ENCODE results near the gene CMYA5. TPM values are rescaled to one million over a fixed set of nuclear protein-coding genes. Genes with fewer than 3 reads are reported as not detected.

The CMYA5 gene
- polyA plus RNA-seq, 1 experiment = 1.5 TPM

GRCh38 chr5:79685627-79686026 is 4.0 kb upstream of the CMYA5 start:
- ChIA-PET CTCF (no interaction called here), POLR2A (no interaction called here)
- Histone ChIP-seq H3K27me3 (ENCODE audit: control insufficient read depth, insufficient read depth, low read length) (no peaks in the 10 kb centered on the region), H3K36me3 (ENCODE audit: control insufficient read depth, insufficient read depth, low read length) (peaks cover 5% of the 10 kb centered on the region), H3K4me3 (ENCODE audit: low read depth, low read length) (no peak overlapping the region)
- TF ChIP-seq, protein P1, sequence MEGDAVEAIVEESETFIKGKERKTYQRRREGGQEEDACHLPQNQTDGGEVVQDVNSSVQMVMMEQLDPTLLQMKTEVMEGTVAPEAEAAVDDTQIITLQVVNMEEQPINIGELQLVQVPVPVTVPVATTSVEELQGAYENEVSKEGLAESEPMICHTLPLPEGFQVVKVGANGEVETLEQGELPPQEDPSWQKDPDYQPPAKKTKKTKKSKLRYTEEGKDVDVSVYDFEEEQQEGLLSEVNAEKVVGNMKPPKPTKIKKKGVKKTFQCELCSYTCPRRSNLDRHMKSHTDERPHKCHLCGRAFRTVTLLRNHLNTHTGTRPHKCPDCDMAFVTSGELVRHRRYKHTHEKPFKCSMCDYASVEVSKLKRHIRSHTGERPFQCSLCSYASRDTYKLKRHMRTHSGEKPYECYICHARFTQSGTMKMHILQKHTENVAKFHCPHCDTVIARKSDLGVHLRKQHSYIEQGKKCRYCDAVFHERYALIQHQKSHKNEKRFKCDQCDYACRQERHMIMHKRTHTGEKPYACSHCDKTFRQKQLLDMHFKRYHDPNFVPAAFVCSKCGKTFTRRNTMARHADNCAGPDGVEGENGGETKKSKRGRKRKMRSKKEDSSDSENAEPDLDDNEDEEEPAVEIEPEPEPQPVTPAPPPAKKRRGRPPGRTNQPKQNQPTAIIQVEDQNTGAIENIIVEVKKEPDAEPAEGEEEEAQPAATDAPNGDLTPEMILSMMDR (IDR thresholded peaks at IDR 0.05; ENCODE audit: insufficient read depth, low read depth, low read length) = no peak
- DNase-seq (ENCODE audit: low read depth) = no peak

- H3K27me3 ChIP-seq (ENCODE audit: control insufficient read depth, insufficient read depth, low read length) = no peaks in the 10 kb centered on the region
- CTCF ChIA-PET = interaction anchor here (0.6 kb wide), 1 partner anchor 89 kb away, joined by 4 read pairs; no protein-coding TSS in a partner anchor
- POLR2A ChIA-PET = no interaction called here
- H3K36me3 ChIP-seq (ENCODE audit: control insufficient read depth, insufficient read depth, low read length) = peaks cover 4% of the 10 kb centered on the region
- no peak overlapping the region for H3K4me3 ChIP-seq (ENCODE audit: low read depth, low read length)
- TF ChIP-seq, protein P1 (IDR thresholded peaks at IDR 0.05; ENCODE audit: insufficient read depth, low read depth, low read length) = no peak
- DNase-seq (ENCODE audit: low read depth) = no peak
Observed at GRCh38 chr5:79686799-79687198, 2.8 kb upstream of the CMYA5 start.

DNA sequence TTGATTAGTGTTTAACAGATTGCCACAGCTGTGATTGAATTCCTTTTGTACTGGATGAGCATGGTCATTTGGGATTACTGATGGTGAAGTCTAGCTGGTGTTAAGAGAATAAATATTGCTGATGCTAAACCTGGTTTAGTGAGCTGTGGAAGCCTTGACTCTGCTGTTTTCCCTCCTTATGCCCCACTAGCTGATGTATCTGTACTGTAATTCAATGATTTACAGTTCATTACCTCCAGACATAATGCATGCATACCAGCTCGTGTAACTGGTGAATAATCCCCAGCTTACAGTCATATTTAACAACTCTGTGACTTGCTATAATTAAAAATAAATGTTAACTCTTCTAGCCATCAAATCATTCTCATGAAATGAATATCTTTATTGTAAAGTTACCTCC is 1.7 kb upstream of the CMYA5 start:
- TF ChIP-seq, protein P1 (IDR thresholded peaks at IDR 0.05; ENCODE audit: insufficient read depth, low read depth, low read length) = no peak
- Histone ChIP-seq H3K36me3 (ENCODE audit: control insufficient read depth, insufficient read depth, low read length) (peaks cover 3% of the 10 kb centered on the region), H3K27me3 (ENCODE audit: control insufficient read depth, insufficient read depth, low read length) (no peaks in the 10 kb centered on the region), H3K4me3 (ENCODE audit: low read depth, low read length) (no peak overlapping the region)
- POLR2A ChIA-PET = no interaction called here
- DNase-seq (ENCODE audit: low read depth) = no peak
- CTCF ChIA-PET = no interaction called here

DNA sequence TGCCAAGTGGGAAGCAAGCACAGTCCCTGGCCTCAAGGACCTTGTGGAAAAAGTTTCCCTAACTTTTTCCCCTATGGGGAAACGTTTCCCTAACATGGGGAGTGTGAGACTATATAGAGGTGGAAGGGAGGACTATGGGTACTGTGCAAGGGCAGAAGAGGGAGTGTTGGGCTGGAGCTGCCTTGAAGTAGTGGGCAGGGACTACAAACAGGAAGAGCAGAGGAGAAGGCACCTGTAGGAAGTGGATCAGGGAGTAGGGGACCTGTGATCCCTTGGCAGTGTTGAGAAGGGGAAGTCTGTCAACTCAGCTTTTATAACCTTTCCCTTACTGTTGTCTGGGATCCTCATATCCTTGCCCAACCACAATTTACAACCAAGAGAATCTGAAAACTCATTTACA is 1.4 kb downstream of the CMYA5 start:
- Histone ChIP-seq H3K4me3 (ENCODE audit: low read depth, low read length) (no peak overlapping the region), H3K36me3 (ENCODE audit: control insufficient read depth, insufficient read depth, low read length) (no peaks in the 10 kb centered on the region), H3K27me3 (ENCODE audit: control insufficient read depth, insufficient read depth, low read length) (no peaks in the 10 kb centered on the region)
- TF ChIP-seq, protein P1 (IDR thresholded peaks at IDR 0.05; ENCODE audit: insufficient read depth, low read depth, low read length) = no peak
- POLR2A ChIA-PET = interaction anchor here (0.5 kb wide), 1 partner anchor 37 kb away, joined by 5 read pairs; no protein-coding TSS in a partner anchor
- CTCF ChIA-PET = interaction anchor here (1.3 kb wide), 1 partner anchor 16 kb away, joined by 3 read pairs; no protein-coding TSS in a partner anchor
- no peak for DNase-seq (ENCODE audit: low read depth)

DNA sequence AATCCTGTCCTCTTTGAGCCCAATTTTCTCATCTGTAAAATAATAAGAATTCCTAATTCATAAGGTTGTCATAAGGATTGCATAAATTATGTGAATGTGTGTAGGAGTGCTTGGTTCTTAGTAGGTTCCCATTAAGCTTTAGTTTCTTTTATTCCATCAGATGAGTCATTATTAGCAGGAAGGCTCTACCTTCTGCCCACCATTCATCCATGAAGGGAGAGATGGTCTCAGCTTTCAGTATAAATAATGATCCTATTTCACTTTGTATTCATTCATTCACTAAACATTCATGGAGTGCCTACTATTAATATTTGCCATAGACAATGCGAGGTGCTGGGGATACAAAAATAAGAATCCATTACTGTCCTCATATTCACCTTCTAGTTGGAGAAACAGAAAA is 3.0 kb downstream of the CMYA5 start:
- Histone ChIP-seq H3K4me3 (ENCODE audit: low read depth, low read length) (no peak overlapping the region), H3K27me3 (ENCODE audit: control insufficient read depth, insufficient read depth, low read length) (no peaks in the 10 kb centered on the region), H3K36me3 (ENCODE audit: control insufficient read depth, insufficient read depth, low read length) (no peaks in the 10 kb centered on the region)
- POLR2A ChIA-PET = no interaction called here
- CTCF ChIA-PET = interaction anchor here (1.1 to 1.2 kb wide), 2 partner anchors 11 to 40 kb away, joined by 3 to 7 read pairs; no protein-coding TSS in a partner anchor
- TF ChIP-seq, protein P1 (IDR thresholded peaks at IDR 0.05; ENCODE audit: insufficient read depth, low read depth, low read length) = no peak
- DNase-seq (ENCODE audit: low read depth) = no peak

All from BJ (cell line).